ENCODE results near the gene CCDC112.

DNA sequence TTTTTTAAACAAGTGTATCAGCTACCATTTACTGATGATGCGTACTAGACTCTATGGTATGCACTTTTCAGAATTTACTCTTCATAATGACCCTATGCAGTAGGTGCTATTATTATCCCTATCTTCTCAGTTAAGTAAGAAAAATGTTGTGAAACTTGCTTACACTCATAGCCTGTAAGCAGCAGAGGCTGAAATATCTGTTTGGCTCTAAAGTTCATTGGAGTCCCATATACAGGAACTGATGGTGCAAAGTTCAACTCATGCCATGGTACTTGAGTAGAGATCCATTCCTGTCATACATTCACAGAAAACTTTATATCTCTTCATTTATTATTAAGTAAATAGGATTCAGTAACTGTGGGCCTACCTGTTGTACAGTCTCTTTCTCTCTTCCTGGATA, 41.4 kb upstream of the CCDC112 start:
- TF ChIP-seq, protein P1, sequence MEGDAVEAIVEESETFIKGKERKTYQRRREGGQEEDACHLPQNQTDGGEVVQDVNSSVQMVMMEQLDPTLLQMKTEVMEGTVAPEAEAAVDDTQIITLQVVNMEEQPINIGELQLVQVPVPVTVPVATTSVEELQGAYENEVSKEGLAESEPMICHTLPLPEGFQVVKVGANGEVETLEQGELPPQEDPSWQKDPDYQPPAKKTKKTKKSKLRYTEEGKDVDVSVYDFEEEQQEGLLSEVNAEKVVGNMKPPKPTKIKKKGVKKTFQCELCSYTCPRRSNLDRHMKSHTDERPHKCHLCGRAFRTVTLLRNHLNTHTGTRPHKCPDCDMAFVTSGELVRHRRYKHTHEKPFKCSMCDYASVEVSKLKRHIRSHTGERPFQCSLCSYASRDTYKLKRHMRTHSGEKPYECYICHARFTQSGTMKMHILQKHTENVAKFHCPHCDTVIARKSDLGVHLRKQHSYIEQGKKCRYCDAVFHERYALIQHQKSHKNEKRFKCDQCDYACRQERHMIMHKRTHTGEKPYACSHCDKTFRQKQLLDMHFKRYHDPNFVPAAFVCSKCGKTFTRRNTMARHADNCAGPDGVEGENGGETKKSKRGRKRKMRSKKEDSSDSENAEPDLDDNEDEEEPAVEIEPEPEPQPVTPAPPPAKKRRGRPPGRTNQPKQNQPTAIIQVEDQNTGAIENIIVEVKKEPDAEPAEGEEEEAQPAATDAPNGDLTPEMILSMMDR (IDR thresholded peaks at IDR 0.05): no peak
- no peak for TF ChIP-seq POLR2A (IDR thresholded peaks at IDR 0.05)

All from adrenal gland (tissue), 5 donors.